Right ventricle myocardium inferior (tissue), 1 donor: ENCODE measurements around the gene SLC7A9. TPM values are rescaled to one million over a fixed set of nuclear protein-coding genes. Genes with fewer than 3 reads are reported as not detected.

ENCODE experiments used
- ATAC-seq: fragments of 200-7000 bp; cut with Tn5 transposase; one replicate; pipeline ENCODE4 v1.9.1; 2020; ENCODE audit warnings: mild to moderate bottlenecking, moderate library complexity
- DNase-seq: peaks from one replicate; pipeline ENCODE4 v3.0.0; 2021; ENCODE audit errors: missing footprints
- intact Hi-C: fragments of 100-400 bp; cut with DNase I; formaldehyde crosslinking; loops from one replicate; pipeline ENCODE4 v1.11.0; 2022
- long read RNA-seq: library from polyadenylated mRNA; unstranded; transcript quantifications from one replicate; pipeline ENCODE4 v2.0.0, GENCODE V29; 2021
- total RNA-seq: library from RNA; stranded (reverse); fragmentation: NEBNext Ultra II Directional; extraction: Animal tissue kit (Norgen Biotek cat#: 25700); gene quantifications from one replicate; pipeline ENCODE4 v1.2.1, GENCODE V29; 2021
- donor health status: DM: no; HTN: yes; CAD: no; lungs with severe emphysema.

Gene SLC7A9
- 0.30 TPM for total RNA-seq
- long read RNA-seq: 0 reads

DNA sequence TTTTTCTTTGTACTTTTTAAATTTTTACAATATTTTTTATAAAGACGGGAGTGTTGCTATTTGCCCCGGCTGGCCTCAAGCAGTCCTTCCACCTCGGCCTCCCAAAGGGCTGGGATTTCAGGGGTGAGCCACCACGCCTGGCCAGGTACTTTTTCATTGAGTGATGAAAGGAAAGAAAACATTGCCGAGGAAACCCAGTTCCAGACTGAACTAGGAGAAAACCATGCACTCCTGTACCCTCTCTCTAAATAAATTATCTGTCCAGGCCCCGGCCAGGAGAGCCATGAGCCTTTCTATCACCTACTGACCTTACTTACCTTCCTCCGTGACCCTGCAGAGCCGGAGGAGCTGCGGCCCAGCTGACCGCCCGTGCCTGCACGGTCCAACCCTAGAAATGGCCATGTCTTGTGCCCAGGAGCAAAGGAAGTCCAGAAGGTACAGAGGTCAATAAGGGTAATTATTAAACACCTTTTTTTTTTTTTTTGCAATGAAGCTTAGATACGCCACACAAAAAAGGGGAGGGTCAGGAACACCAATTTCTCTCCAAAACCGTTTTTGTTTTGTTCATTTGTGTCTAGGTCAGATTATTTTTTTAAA lies at the start of gene SLC7A9:
SLC7A9 (minus strand) TSS at position 399 of the 597 bp plus-strand sequence. CDS start 1,233 bp downstream, outside the sequence.
- intact Hi-C loops: no loop called here
- DNase-seq: no peak
- no peak for ATAC-seq

- ATAC-seq: no peak
- intact Hi-C loops: no loop called here
- DNase-seq: no peak
Observed at GRCh38 chr19:32919365-32919764, 49.8 kb upstream of the SLC7A9 start.

DNA sequence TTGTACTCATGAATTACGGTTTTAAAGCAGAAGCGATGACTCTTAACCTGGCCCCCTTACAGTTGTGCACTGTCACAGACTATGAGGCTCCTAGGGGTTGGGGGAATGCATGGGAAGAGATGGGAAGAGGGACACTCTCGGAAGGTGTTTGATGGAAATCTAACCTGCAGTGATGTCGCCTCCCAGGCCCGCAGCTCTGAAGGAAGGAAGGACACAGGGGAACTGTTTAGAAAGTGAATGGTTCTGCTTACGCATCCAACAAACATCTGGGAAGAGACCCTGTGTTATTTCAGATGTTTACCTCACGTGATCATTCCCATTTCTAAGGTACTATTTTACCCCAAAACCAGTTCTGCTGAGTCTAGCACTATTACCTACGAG lies 48.0 kb upstream of the SLC7A9 start:
- ATAC-seq: no peak
- intact Hi-C loops: no loop called here
- no peak for DNase-seq

DNA sequence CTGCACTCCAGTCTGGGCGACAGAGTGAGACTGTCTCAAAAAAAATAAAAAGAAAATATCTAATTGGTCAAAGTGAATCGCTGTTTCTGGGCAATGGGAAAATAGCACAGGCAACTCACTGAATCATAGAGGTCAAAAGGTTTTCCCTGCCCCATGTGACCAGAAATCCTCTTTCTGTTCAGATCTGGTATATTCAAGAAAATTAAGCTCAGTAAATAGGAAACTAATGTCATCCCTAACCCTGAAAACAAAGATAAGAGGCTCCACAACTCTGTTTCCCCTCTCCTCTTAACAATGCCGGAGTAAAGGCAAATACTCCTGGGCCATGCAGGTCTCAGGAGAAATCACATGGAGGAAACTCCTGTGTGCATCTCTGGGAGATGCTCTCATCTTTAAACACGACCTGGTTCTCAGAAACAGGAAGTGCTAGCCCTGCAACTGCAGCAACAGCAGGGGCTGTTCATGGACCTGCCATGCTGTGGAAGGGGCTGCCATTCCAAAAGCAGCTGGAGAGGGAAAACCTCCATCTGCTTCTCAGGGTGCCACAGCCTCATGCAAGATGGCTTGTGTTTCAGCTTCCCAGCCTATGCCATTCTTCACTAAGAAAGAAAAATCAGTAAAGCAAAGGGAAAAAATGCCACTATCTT lies 47.5 kb upstream of the SLC7A9 start:
- no peak for ATAC-seq
- no peak for DNase-seq
- intact Hi-C loops: no loop called here

DNA sequence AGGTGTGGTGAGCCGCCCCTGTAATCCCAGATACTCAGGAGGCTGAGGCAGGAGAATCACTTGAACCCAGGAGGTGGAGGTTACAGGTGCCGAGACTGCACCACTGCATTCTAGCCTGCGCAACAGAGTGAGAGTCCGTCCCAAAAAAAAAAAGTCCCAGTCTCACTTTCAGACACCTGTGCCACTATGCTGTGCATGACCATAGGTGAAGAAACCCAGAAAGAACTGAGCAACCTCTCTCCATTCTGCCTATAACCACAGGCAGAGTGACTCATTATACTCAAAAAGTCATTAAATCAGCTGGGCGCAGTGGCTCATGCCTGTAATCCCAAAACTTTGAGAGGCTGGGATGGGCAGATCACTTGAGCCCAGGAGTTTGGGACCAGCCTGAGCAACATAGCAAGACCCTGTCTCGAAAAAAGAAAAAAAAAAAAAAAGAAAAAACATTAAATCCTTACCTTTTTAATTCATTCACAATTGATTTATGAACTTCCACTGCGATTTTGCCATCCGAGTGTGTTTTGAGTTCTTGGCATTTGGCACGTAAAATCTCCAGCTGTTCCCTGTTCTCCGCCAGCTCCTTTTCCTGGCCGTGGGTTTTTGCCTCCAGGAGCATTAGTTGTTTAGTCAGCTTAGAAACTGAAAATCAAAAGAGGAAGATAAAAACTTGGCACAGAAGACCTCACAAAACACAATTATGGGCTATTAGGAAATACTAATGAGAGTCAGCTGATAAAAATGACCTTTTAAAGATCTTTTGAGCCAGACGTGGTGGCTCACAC lies 45.5 kb upstream of the SLC7A9 start:
- ATAC-seq: no peak
- DNase-seq: no peak
- intact Hi-C loops: no loop called here

DNA sequence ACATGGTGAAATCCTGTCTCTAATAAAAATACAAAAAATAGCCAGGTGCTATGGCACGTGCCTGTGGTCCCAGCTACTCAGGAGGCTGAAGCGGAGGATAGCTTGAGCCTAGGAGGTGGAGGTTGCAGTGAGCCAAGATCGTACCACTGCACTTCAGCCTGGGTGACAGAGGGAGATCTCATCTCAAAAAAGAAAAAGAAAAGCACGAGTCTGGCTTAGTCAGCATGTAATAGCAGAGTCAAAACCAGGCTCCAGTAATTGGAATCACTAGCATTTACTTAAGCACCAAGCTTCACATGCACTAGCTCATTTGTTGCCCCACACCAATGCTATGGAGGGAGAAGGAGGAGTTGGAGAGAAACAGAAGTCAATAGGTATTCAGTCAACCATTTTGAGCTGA lies 41.9 kb upstream of the SLC7A9 start:
- no peak for ATAC-seq
- intact Hi-C loops: no loop called here
- DNase-seq: no peak

- ATAC-seq (no peak), DNase-seq (no peak)
- intact Hi-C loops: no loop called here
Observed at GRCh38 chr19:32910874-32911273, 41.3 kb upstream of the SLC7A9 start.

- ATAC-seq: no peak
- no peak for DNase-seq
- intact Hi-C loops: no loop called here
Observed at GRCh38 chr19:32910094-32910493, 40.5 kb upstream of the SLC7A9 start.

- ATAC-seq (no peak), DNase-seq (no peak)
- intact Hi-C loops: no loop called here
Observed at GRCh38 chr19:32909257-32909656, 39.7 kb upstream of the SLC7A9 start.

DNA sequence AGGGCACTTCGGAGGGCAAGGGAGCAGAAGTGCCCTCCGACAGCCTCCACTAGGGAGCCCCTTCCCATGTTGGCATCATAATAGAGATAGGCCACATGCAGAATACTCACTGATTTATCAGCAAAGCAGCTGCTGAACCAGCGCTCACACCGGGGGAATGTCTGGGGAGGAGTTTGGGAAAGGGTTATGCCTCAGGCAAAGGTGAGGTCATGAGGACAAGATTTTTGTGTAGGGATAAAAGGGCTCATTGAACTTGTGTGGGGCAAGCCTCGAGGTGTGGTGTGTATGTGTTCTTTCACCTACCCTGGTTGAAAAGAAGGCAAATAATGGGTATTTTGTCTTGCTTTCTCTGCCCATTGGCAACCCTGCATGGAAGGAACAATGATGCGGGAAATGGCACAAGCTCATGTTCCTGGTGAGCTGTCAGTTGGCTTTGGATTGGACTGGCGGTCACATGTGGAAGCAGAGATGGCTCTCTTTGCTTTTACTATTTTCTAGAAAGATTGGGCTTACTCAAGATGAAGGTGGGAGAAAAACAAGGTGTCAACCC lies 39.1 kb upstream of the SLC7A9 start:
- ATAC-seq (no peak), DNase-seq (no peak)
- intact Hi-C loops: no loop called here

- ATAC-seq (no peak), DNase-seq (no peak)
- intact Hi-C loops: no loop called here
Observed at GRCh38 chr19:32902448-32902847, 32.9 kb upstream of the SLC7A9 start.

GRCh38 chr19:32901504-32902161 lies 32.1 kb upstream of the SLC7A9 start:
- DNase-seq: no peak
- ATAC-seq: no peak
- intact Hi-C loops: no loop called here

DNA sequence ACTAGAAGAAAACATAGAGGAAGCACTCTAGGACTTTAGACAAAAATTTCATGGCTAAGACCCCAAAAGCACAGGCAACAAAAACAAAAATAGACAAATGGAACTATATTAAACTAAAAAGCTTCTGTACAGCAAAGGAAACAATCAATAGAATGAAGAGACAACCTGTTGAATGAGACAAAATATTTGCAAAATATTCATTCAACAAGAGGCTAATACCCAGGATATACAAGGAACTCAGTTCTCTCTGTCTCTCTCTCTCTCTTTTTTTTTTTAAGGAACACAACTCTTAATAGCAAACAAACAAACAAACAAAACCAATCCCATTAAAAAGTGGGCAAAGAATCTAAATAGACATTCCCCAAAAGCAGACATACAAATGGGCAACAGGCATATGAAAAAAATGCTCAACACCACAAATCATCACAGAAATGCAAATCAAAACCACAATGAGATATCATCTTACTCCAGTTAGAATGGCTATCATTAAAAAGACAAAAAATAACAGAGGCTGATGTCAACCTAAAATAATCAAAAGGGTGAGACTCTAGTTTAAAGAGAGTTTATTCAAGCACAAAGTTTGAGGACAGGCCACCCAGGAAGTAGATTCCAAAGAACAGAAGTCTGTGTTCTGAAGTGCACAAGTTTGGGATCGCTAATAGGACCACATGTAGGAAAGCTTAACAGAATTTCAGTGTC lies 27.1 kb upstream of the SLC7A9 start:
- DNase-seq (no peak), ATAC-seq (no peak)
- intact Hi-C loops: no loop called here

DNA sequence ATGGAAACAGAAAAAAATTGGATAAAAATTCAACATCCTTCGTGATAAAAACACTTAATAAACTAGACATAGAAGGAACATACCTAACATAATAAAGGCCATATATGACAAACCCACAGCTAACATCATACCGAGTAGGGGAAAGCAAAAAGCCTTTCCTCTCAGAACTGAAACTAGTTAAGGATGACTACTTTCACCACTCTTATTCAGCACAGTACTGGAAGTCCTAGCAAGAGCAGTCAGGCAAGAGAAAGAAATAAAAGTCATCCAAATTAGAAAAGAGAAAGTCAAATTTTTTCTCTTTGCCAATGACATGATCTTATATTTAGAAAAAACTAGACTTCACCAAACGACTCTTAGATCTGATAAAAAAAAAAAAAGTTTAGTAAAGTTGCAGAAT lies 25.8 kb upstream of the SLC7A9 start:
- ATAC-seq: no peak

GRCh38 chr19:32891609-32892008 lies 22.0 kb upstream of the SLC7A9 start:
- intact Hi-C loops: no loop called here
- ATAC-seq: no peak
- DNase-seq: no peak

More for the DNA sequence above, 25.8 kb upstream of the SLC7A9 start:
- intact Hi-C loops: no loop called here
- DNase-seq: no peak

GRCh38 chr19:32890841-32891240 lies 21.3 kb upstream of the SLC7A9 start:
- DNase-seq (no peak), ATAC-seq (no peak)
- intact Hi-C loops: no loop called here

GRCh38 chr19:32890326-32890725 lies 20.8 kb upstream of the SLC7A9 start:
- DNase-seq: no peak
- intact Hi-C loops: no loop called here

GRCh38 chr19:32889137-32889934 lies 19.8 kb upstream of the SLC7A9 start:
- intact Hi-C loops: no loop called here
- DNase-seq (no peak), ATAC-seq (no peak)

More at GRCh38 chr19:32890326-32890725, 20.8 kb upstream of the SLC7A9 start:
- ATAC-seq: no peak
